Effector memory CD8-positive, alpha-beta T cell (primary cell): Measurements from ENCODE around the gene PDCD5.
"Not testable (repeated sequence)": the region's sequence is repeated elsewhere in the genome, so short reads cannot be mapped to it uniquely, and the experiment has no call there.

Source experiments
- ATAC-seq: fragments of 150-1000 bp; cut with Tn5 transposase; replicated peaks from 2 replicates; pipeline ENCODE4 v1.10.0; 2021; ENCODE audit warnings: mild to moderate bottlenecking, moderate library complexity
- DNase-seq, 3 experiments: peaks; one replicate each; pipeline ENCODE4 v3.0.0; 2021
- H3K27ac Mint-ChIP-seq, 2 donors: one replicate each; pipeline ENCODE4 v1.8.0; 2022; ENCODE audit warnings: mild to moderate bottlenecking in 2 of 2, mixed read lengths in 2 of 2, moderate library complexity in 2 of 2
- H3K27me3 Mint-ChIP-seq, 2 donors: one replicate each; pipeline ENCODE4 v1.8.0; 2022; ENCODE audit warnings: mixed read lengths in 2 of 2
- H3K36me3 Mint-ChIP-seq: one replicate; pipeline ENCODE4 v1.8.0; 2022; ENCODE audit warnings: mild to moderate bottlenecking, moderate library complexity, mixed read lengths; ENCODE audit not compliant: insufficient read depth
- H3K4me1 Mint-ChIP-seq, 2 donors: one replicate each; pipeline ENCODE4 v1.8.0; 2022; ENCODE audit warnings: low read depth in 2 of 2, mixed read lengths in 2 of 2
- H3K4me3 Mint-ChIP-seq, 2 donors: one replicate each; pipeline ENCODE4 v1.8.0; 2022; ENCODE audit warnings: mild to moderate bottlenecking in 2 of 2, mixed read lengths in 2 of 2, moderate library complexity in 2 of 2
- H3K9me3 Mint-ChIP-seq, 2 donors: one replicate each; pipeline ENCODE4 v1.8.0; 2022; ENCODE audit warnings: mixed read lengths in 2 of 2

Gene PDCD5

GRCh38 chr19:32563761-32564160 lies 17.2 kb upstream of the PDCD5 start:
- Mint-ChIP-seq H3K27ac (no peak overlapping the region), H3K4me3 (no peak overlapping the region), H3K4me1 (peaks cover 3 to 4% of the 10 kb centered on the region in 2 donors), H3K9me3 (no peaks in the 10 kb centered on the region), H3K27me3 (peaks cover 5 to 19% of the 10 kb centered on the region in 2 donors), H3K36me3 (no peaks in the 10 kb centered on the region)
- ATAC-seq (no peak), DNase-seq (no peak)

- ATAC-seq (no peak), DNase-seq (no peak)
- Mint-ChIP-seq H3K4me1 (peaks cover 6 to 7% of the 10 kb centered on the region in 2 donors), H3K9me3 (no peaks in the 10 kb centered on the region), H3K36me3 (no peaks in the 10 kb centered on the region), H3K27ac (no peak overlapping the region), H3K27me3 (peaks cover 8 to 20% of the 10 kb centered on the region in 2 donors), H3K4me3 (no peak overlapping the region)
Observed at GRCh38 chr19:32566246-32566830, 14.7 kb upstream of the PDCD5 start.

- DNase-seq (no peak), ATAC-seq (no peak)
- Mint-ChIP-seq H3K4me3 (no peak overlapping the region), H3K27ac (no peak overlapping the region), H3K36me3 (peaks cover 2% of the 10 kb centered on the region), H3K9me3 (no peaks in the 10 kb centered on the region), H3K4me1 (peaks cover 7% of the 10 kb centered on the region in 2 donors), H3K27me3 (peaks cover 8 to 20% of the 10 kb centered on the region in 2 donors)
Observed at GRCh38 chr19:32567486-32567885, 13.5 kb upstream of the PDCD5 start.

GRCh38 chr19:32570081-32570785 lies 10.8 kb upstream of the PDCD5 start:
- H3K9me3 Mint-ChIP-seq = no peaks in the 10 kb centered on the region
- H3K4me3 Mint-ChIP-seq = peak overlapping the region in 1 of 2 donors; percentile 14
- H3K27ac Mint-ChIP-seq = no peak overlapping the region
- peaks cover 5% of the 10 kb centered on the region for H3K36me3 Mint-ChIP-seq
- peaks cover 11 to 12% of the 10 kb centered on the region in 2 donors for H3K4me1 Mint-ChIP-seq
- peaks cover 8 to 20% of the 10 kb centered on the region in 2 donors for H3K27me3 Mint-ChIP-seq
- ATAC-seq = peak; percentile 88
- peak; percentile 44 to 53 (median 49) for DNase-seq

- not testable (repeated sequence) for H3K4me3 Mint-ChIP-seq, ATAC-seq, DNase-seq, H3K36me3 Mint-ChIP-seq, H3K9me3 Mint-ChIP-seq, H3K27ac Mint-ChIP-seq
- H3K4me1 Mint-ChIP-seq = peaks cover 11 to 12% of the 10 kb centered on the region in 2 donors
- H3K27me3 Mint-ChIP-seq = peaks cover 14 to 29% of the 10 kb centered on the region in 2 donors
Observed at GRCh38 chr19:32571471-32572075, 9.4 kb upstream of the PDCD5 start.

GRCh38 chr19:32572700-32573491 lies 8.1 kb upstream of the PDCD5 start:
- Mint-ChIP-seq H3K27me3 (peaks cover 19 to 21% of the 10 kb centered on the region in 2 donors), H3K4me1 (peaks cover 11 to 12% of the 10 kb centered on the region in 2 donors), H3K4me3 (peak overlapping the region; percentile 68 to 81), H3K27ac (peak overlapping the region; percentile 7 to 89)
- H3K36me3 Mint-ChIP-seq, DNase-seq, H3K9me3 Mint-ChIP-seq: not testable (repeated sequence)
- peak; percentile 66 for ATAC-seq

- peaks cover 5% of the 10 kb centered on the region for H3K36me3 Mint-ChIP-seq
- H3K27me3 Mint-ChIP-seq = peaks cover 19 to 21% of the 10 kb centered on the region in 2 donors
- no peak for ATAC-seq
- H3K4me1 Mint-ChIP-seq = peaks cover 11 to 12% of the 10 kb centered on the region in 2 donors
- H3K4me3 Mint-ChIP-seq = peak overlapping the region; percentile 28 to 81
- DNase-seq = no peak
- H3K9me3 Mint-ChIP-seq = no peaks in the 10 kb centered on the region
- peak overlapping the region in 1 of 2 donors; percentile 89 for H3K27ac Mint-ChIP-seq
Observed at GRCh38 chr19:32573492-32573794, 7.5 kb upstream of the PDCD5 start.

GRCh38 chr19:32576790-32577189 lies 4.2 kb upstream of the PDCD5 start:
- H3K36me3 Mint-ChIP-seq = peaks cover 5% of the 10 kb centered on the region
- no peak overlapping the region for H3K4me3 Mint-ChIP-seq
- H3K27me3 Mint-ChIP-seq = peaks cover 8 to 12% of the 10 kb centered on the region in 2 donors
- no peak for DNase-seq
- no peaks in the 10 kb centered on the region for H3K9me3 Mint-ChIP-seq
- H3K27ac Mint-ChIP-seq = no peak overlapping the region
- no peak for ATAC-seq
- H3K4me1 Mint-ChIP-seq = peaks cover 7 to 15% of the 10 kb centered on the region in 2 donors

GRCh38 chr19:32580353-32580900 lies 563 bp upstream of the PDCD5 start:
- peaks cover 8 to 11% of the 10 kb centered on the region in 2 donors for H3K27me3 Mint-ChIP-seq
- H3K4me1 Mint-ChIP-seq = peaks cover 9 to 27% of the 10 kb centered on the region in 2 donors
- H3K4me3 Mint-ChIP-seq = peak overlapping the region; percentile 82 to 93
- ATAC-seq (no peak), DNase-seq (no peak)
- H3K27ac Mint-ChIP-seq = peak overlapping the region; percentile 19 to 79
- H3K36me3 Mint-ChIP-seq = no peaks in the 10 kb centered on the region
- no peaks in the 10 kb centered on the region for H3K9me3 Mint-ChIP-seq

GRCh38 chr19:32581705-32582179 lies 752 bp downstream of the PDCD5 start:
- Mint-ChIP-seq H3K36me3 (peaks cover 7% of the 10 kb centered on the region), H3K27ac (peak overlapping the region in 1 of 2 donors; percentile 17), H3K27me3 (peaks cover 0 to 5% of the 10 kb centered on the region in 2 donors), H3K4me3 (peak overlapping the region; percentile 82 to 93), H3K9me3 (no peaks in the 10 kb centered on the region), H3K4me1 (peaks cover 15 to 35% of the 10 kb centered on the region in 2 donors)
- DNase-seq (no peak), ATAC-seq (no peak)

GRCh38 chr19:32587747-32588504 lies 6.9 kb downstream of the PDCD5 start:
- not testable (repeated sequence) for H3K4me3 Mint-ChIP-seq, ATAC-seq, DNase-seq, H3K27ac Mint-ChIP-seq, H3K9me3 Mint-ChIP-seq, H3K27me3 Mint-ChIP-seq
- Mint-ChIP-seq H3K36me3 (peaks cover 15% of the 10 kb centered on the region), H3K4me1 (peaks cover 9 to 22% of the 10 kb centered on the region in 2 donors)

- ATAC-seq = no peak
- peaks cover 2 to 3% of the 10 kb centered on the region in 2 donors for H3K4me1 Mint-ChIP-seq
- H3K27ac Mint-ChIP-seq = no peak overlapping the region
- H3K4me3 Mint-ChIP-seq = no peak overlapping the region
- DNase-seq = no peak
- peaks cover 48% of the 10 kb centered on the region for H3K36me3 Mint-ChIP-seq
- H3K9me3 Mint-ChIP-seq = no peaks in the 10 kb centered on the region
- no peaks in the 10 kb centered on the region for H3K27me3 Mint-ChIP-seq
Observed at GRCh38 chr19:32594021-32594420, 13.0 kb downstream of the PDCD5 start.
